CD8-positive, alpha-beta memory T cell (primary cell): Measurements from ENCODE around the gene NRBP1. TPM values are rescaled to one million over a fixed set of nuclear protein-coding genes. Genes with fewer than 3 reads are reported as not detected.

ENCODE experiments used
- CTCF ChIA-PET: fragments of 350-600 bp; sonication (Branson Sonifier 250); formaldehyde crosslinking; loops from one replicate; lab custom pipeline; 2021; ENCODE audit warnings: antibody characterized with exemption; lab: Charles Lee
- POLR2A ChIA-PET: fragments of 350-600 bp; sonication (Branson Sonifier 250); formaldehyde crosslinking; loops from one replicate; lab custom pipeline; 2021; ENCODE audit warnings: antibody characterized with exemption; lab: Charles Lee
- DNase-seq, 5 donors: peaks; one replicate each; pipeline versions ENCODE4 v3.0.0 to v3.0.0-alpha.2; 2020 to 2022; ENCODE audit warnings: mixed read lengths in 1 of 5
- H3K27ac ChIP-seq: one replicate; pipeline ENCODE4 v1.7.0; 2013; ENCODE audit warnings: low read depth, mild to moderate bottlenecking, low read length, moderate library complexity
- H3K27me3 ChIP-seq: 2 replicates; pipeline ENCODE4 v1.7.0; 2013; ENCODE audit warnings: low read length, mild to moderate bottlenecking; ENCODE audit not compliant: insufficient read depth, poor library complexity, severe bottlenecking
- H3K36me3 ChIP-seq: 2 replicates; pipeline ENCODE4 v1.7.0; 2013; ENCODE audit warnings: mild to moderate bottlenecking, low read length, moderate library complexity; ENCODE audit not compliant: insufficient read depth
- H3K4me1 ChIP-seq: 2 replicates; pipeline ENCODE4 v1.7.0; 2013; ENCODE audit warnings: mild to moderate bottlenecking, low read length, moderate library complexity; ENCODE audit not compliant: insufficient read depth
- H3K4me3 ChIP-seq: 2 replicates; pipeline ENCODE4 v1.7.0; 2013; ENCODE audit warnings: mild to moderate bottlenecking, low read length
- H3K9me3 ChIP-seq: 2 replicates; pipeline ENCODE4 v1.7.0; 2013; ENCODE audit warnings: mild to moderate bottlenecking, low read length
- H3K27ac Mint-ChIP-seq, 8 donors: one replicate each; pipeline ENCODE4 v1.8.0; 2020 to 2021; ENCODE audit warnings: mixed read lengths in 8 of 8, mild to moderate bottlenecking in 6 of 8, inconsistent platforms in 3 of 8, moderate library complexity in 3 of 8
- H3K27me3 Mint-ChIP-seq, 2 donors: one replicate each; pipeline ENCODE4 v1.8.0; 2020 to 2021; ENCODE audit warnings: mixed read lengths in 2 of 2, mild to moderate bottlenecking in 1 of 2, moderate library complexity in 1 of 2
- H3K36me3 Mint-ChIP-seq, 3 donors: one replicate each; pipeline ENCODE4 v1.8.0; 2020 to 2021; ENCODE audit warnings: mixed read lengths in 3 of 3, inconsistent platforms in 1 of 3, mild to moderate bottlenecking in 1 of 3
- H3K4me1 Mint-ChIP-seq, 3 donors: one replicate each; pipeline ENCODE4 v1.8.0; 2020 to 2021; ENCODE audit warnings: mixed read lengths in 3 of 3, inconsistent platforms in 1 of 3, mild to moderate bottlenecking in 1 of 3
- H3K4me3 Mint-ChIP-seq, 7 donors: one replicate each; pipeline ENCODE4 v1.8.0; 2020 to 2021; ENCODE audit warnings: mixed read lengths in 7 of 7, mild to moderate bottlenecking in 6 of 7, moderate library complexity in 4 of 7, inconsistent platforms in 2 of 7
- H3K9me3 Mint-ChIP-seq, 5 donors: one replicate each; pipeline ENCODE4 v1.8.0; 2020 to 2022; ENCODE audit warnings: mixed read lengths in 5 of 5, mild to moderate bottlenecking in 3 of 5, moderate library complexity in 2 of 5, inconsistent platforms in 1 of 5
- polyA plus RNA-seq: library from polyadenylated mRNA; unstranded; fragments of 300-500 nt; fragmentation: Illumina TruSeq; gene quantifications from one replicate; pipeline ENCODE4 v1.2.3, GENCODE V29; 2021
- total RNA-seq, 2 experiments: library from RNA; stranded (reverse); gene quantifications; one replicate each; pipeline ENCODE4 v1.2.3, GENCODE V29; 2021

Gene NRBP1
- total and polyA plus RNA-seq, 3 experiments from 2014 or later, result 77.2 to 128 (median 81.0) TPM

- no peak overlapping the region for H3K4me3 Mint-ChIP-seq
- H3K9me3 ChIP-seq, result no peaks in the 10 kb centered on the region
- no peak overlapping the region for H3K27ac ChIP-seq
- H3K27me3 ChIP-seq, result no peaks in the 10 kb centered on the region
- peaks cover 0 to 2% of the 10 kb centered on the region in 2 donors for H3K27me3 Mint-ChIP-seq
- peaks cover 0 to 4% (median 2%) of the 10 kb centered on the region in 3 donors for H3K4me1 Mint-ChIP-seq
- no peak overlapping the region for H3K4me3 ChIP-seq
- DNase-seq, result no peak
- CTCF ChIA-PET, result no interaction called here
- peak overlapping the region in 3 of 8 donors; percentile 29 to 73 (median 41) for H3K27ac Mint-ChIP-seq
- peaks cover 8 to 69% (median 27%) of the 10 kb centered on the region in 3 donors for H3K36me3 Mint-ChIP-seq
- H3K36me3 ChIP-seq, result peaks cover 18% of the 10 kb centered on the region
- POLR2A ChIA-PET, result no interaction called here
- no peaks in the 10 kb centered on the region for H3K4me1 ChIP-seq
- H3K9me3 Mint-ChIP-seq, result no peaks in the 10 kb centered on the region
Measured at GRCh38 chr2:27445155-27445554, 16.7 kb downstream of the NRBP1 start.

GRCh38 chr2:27445615-27446014 lies 17.2 kb downstream of the NRBP1 start:
- Mint-ChIP-seq H3K4me3 (no peak overlapping the region), H3K27me3 (peaks cover 0 to 2% of the 10 kb centered on the region in 2 donors), H3K36me3 (peaks cover 3 to 65% (median 23%) of the 10 kb centered on the region in 3 donors), H3K4me1 (peaks cover 0 to 4% (median 2%) of the 10 kb centered on the region in 3 donors), H3K9me3 (no peaks in the 10 kb centered on the region), H3K27ac (peak overlapping the region in 4 of 8 donors; percentile 23 to 73 (median 57))
- Histone ChIP-seq H3K27ac (no peak overlapping the region), H3K27me3 (no peaks in the 10 kb centered on the region), H3K4me3 (no peak overlapping the region), H3K4me1 (no peaks in the 10 kb centered on the region), H3K9me3 (no peaks in the 10 kb centered on the region), H3K36me3 (peaks cover 13% of the 10 kb centered on the region)
- POLR2A ChIA-PET, result no interaction called here
- no peak for DNase-seq
- CTCF ChIA-PET, result no interaction called here

DNA sequence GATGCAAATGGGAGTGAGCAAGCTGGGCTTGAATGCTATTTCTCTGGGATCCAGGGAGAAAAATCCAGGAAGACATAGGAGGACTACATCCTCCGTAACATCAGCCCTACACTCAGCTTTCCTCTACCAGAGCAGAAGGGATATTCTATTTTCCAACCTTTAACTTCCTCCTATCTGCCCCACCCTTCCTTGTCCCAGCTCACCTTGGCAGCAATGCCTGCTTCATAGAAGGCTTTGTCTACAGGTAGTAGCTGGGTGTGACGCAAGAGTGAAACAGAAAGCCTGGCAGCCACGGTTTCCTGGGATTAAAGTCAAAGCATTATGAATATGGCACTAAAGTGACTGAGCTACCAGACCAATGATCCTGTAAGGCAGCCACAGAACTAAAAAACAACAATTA lies 17.6 kb downstream of the NRBP1 start:
- POLR2A ChIA-PET, result no interaction called here
- Mint-ChIP-seq H3K36me3 (peaks cover 0 to 63% (median 21%) of the 10 kb centered on the region in 3 donors), H3K4me3 (no peak overlapping the region), H3K27ac (peak overlapping the region in 2 of 8 donors; percentile 55 to 67), H3K4me1 (peaks cover 0 to 4% (median 2%) of the 10 kb centered on the region in 3 donors), H3K9me3 (no peaks in the 10 kb centered on the region), H3K27me3 (peaks cover 0 to 2% of the 10 kb centered on the region in 2 donors)
- Histone ChIP-seq H3K27me3 (no peaks in the 10 kb centered on the region), H3K4me1 (no peaks in the 10 kb centered on the region), H3K9me3 (no peaks in the 10 kb centered on the region), H3K27ac (no peak overlapping the region), H3K4me3 (no peak overlapping the region), H3K36me3 (peaks cover 9% of the 10 kb centered on the region)
- no peak for DNase-seq
- CTCF ChIA-PET, result interaction anchor here (0.7 kb wide), 1 partner anchor 36 kb away, joined by 3 read pairs; the partner anchor contains the start of gene PPM1G

GRCh38 chr2:27448381-27448780 lies 19.9 kb downstream of the NRBP1 start:
- no peaks in the 10 kb centered on the region for H3K9me3 Mint-ChIP-seq
- Histone ChIP-seq H3K36me3 (no peaks in the 10 kb centered on the region), H3K4me1 (no peaks in the 10 kb centered on the region), H3K27me3 (no peaks in the 10 kb centered on the region), H3K9me3 (no peaks in the 10 kb centered on the region), H3K4me3 (no peak overlapping the region), H3K27ac (no peak overlapping the region)
- H3K27me3 Mint-ChIP-seq, result no peaks in the 10 kb centered on the region
- H3K4me3 Mint-ChIP-seq, result no peak overlapping the region
- CTCF ChIA-PET, result no interaction called here
- peaks cover 0 to 4% (median 0%) of the 10 kb centered on the region in 3 donors for H3K4me1 Mint-ChIP-seq
- DNase-seq, result no peak
- H3K27ac Mint-ChIP-seq, result peak overlapping the region in 3 of 8 donors; percentile 22 to 68 (median 55)
- H3K36me3 Mint-ChIP-seq, result peaks cover 0 to 51% (median 12%) of the 10 kb centered on the region in 3 donors
- POLR2A ChIA-PET, result no interaction called here

DNA sequence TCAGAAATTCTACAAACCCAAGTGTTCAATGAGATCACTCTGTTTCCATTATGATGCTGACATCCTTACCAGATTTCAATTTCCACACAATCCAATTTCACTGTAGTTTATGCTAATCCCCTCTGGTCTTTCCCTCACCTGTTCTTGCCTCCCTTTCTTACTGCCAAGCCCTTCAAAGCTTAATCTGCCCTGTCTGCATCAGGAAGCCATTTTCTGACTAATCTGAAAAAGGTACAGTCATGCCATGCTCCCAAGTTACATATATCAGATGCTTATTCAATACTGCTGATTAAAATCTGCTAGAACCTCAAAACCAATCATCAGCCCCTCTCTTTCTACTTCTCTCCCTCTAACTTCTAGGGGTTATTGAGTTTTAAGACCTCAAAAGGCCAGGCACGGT lies 22.7 kb downstream of the NRBP1 start:
- Mint-ChIP-seq H3K27ac (peak overlapping the region in 3 of 8 donors; percentile 9 to 86 (median 60)), H3K4me1 (peaks cover 0 to 1% (median 0%) of the 10 kb centered on the region in 3 donors), H3K9me3 (no peaks in the 10 kb centered on the region), H3K27me3 (no peaks in the 10 kb centered on the region), H3K36me3 (peaks cover 0 to 57% (median 18%) of the 10 kb centered on the region in 3 donors), H3K4me3 (no peak overlapping the region)
- DNase-seq, result no peak
- Histone ChIP-seq H3K27me3 (no peaks in the 10 kb centered on the region), H3K9me3 (no peaks in the 10 kb centered on the region), H3K36me3 (no peaks in the 10 kb centered on the region), H3K4me3 (no peak overlapping the region), H3K27ac (no peak overlapping the region), H3K4me1 (no peaks in the 10 kb centered on the region)
- ChIA-PET POLR2A (no interaction called here), CTCF (no interaction called here)

DNA sequence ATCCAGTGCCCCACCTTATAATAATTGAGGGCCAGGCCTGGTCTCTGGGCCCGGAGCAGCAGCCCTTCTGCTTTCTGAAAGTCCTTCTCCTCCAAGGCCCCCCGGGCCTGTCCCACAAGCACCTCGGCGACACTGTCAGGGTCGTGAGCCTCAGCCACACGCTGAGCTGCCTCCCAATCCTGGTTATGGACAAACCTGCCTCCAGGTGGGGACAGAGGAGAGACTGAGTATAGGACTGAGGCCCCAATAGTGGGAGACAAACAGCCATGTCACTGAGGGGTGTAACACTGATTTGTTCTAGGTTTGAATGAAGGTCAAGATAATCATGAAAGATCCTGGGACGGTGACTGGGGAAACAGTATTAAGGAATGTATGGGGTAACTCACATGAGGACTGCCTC lies 25.5 kb downstream of the NRBP1 start:
- CTCF ChIA-PET, result no interaction called here
- H3K27ac ChIP-seq, result no peak overlapping the region
- no peaks in the 10 kb centered on the region for H3K4me1 ChIP-seq
- no peaks in the 10 kb centered on the region for H3K27me3 Mint-ChIP-seq
- H3K27me3 ChIP-seq, result no peaks in the 10 kb centered on the region
- peak overlapping the region in 1 of 8 donors; percentile 38 for H3K27ac Mint-ChIP-seq
- H3K36me3 Mint-ChIP-seq, result peaks cover 0 to 63% (median 20%) of the 10 kb centered on the region in 3 donors
- H3K9me3 Mint-ChIP-seq, result no peaks in the 10 kb centered on the region
- H3K36me3 ChIP-seq, result no peaks in the 10 kb centered on the region
- no peaks in the 10 kb centered on the region for H3K4me1 Mint-ChIP-seq
- POLR2A ChIA-PET, result no interaction called here
- H3K4me3 ChIP-seq, result no peak overlapping the region
- no peak for DNase-seq
- no peaks in the 10 kb centered on the region for H3K9me3 ChIP-seq
- no peak overlapping the region for H3K4me3 Mint-ChIP-seq

GRCh38 chr2:27461118-27461517 lies 32.7 kb downstream of the NRBP1 start:
- Histone ChIP-seq H3K27me3 (no peaks in the 10 kb centered on the region), H3K36me3 (no peaks in the 10 kb centered on the region), H3K9me3 (no peaks in the 10 kb centered on the region), H3K27ac (no peak overlapping the region), H3K4me1 (no peaks in the 10 kb centered on the region), H3K4me3 (no peak overlapping the region)
- Mint-ChIP-seq H3K9me3 (no peaks in the 10 kb centered on the region), H3K4me3 (no peak overlapping the region), H3K27ac (peak overlapping the region in 1 of 8 donors; percentile 63), H3K4me1 (no peaks in the 10 kb centered on the region), H3K27me3 (peaks cover 0 to 1% of the 10 kb centered on the region in 2 donors), H3K36me3 (peaks cover 0 to 53% (median 11%) of the 10 kb centered on the region in 3 donors)
- CTCF ChIA-PET, result no interaction called here
- POLR2A ChIA-PET, result no interaction called here
- no peak for DNase-seq

GRCh38 chr2:27464443-27464842 lies 36.0 kb downstream of the NRBP1 start:
- Histone ChIP-seq H3K4me1 (no peaks in the 10 kb centered on the region), H3K27me3 (no peaks in the 10 kb centered on the region), H3K4me3 (no peak overlapping the region), H3K27ac (no peak overlapping the region), H3K36me3 (no peaks in the 10 kb centered on the region), H3K9me3 (no peaks in the 10 kb centered on the region)
- H3K4me1 Mint-ChIP-seq, result no peaks in the 10 kb centered on the region
- H3K36me3 Mint-ChIP-seq, result peaks cover 0 to 25% (median 6%) of the 10 kb centered on the region in 3 donors
- H3K27me3 Mint-ChIP-seq, result peaks cover 0 to 1% of the 10 kb centered on the region in 2 donors
- DNase-seq, result no peak
- H3K4me3 Mint-ChIP-seq, result no peak overlapping the region
- CTCF ChIA-PET, result no interaction called here
- no peak overlapping the region for H3K27ac Mint-ChIP-seq
- no peaks in the 10 kb centered on the region for H3K9me3 Mint-ChIP-seq
- POLR2A ChIA-PET, result no interaction called here
